Measurements from ENCODE around the gene CFL2.

DNA sequence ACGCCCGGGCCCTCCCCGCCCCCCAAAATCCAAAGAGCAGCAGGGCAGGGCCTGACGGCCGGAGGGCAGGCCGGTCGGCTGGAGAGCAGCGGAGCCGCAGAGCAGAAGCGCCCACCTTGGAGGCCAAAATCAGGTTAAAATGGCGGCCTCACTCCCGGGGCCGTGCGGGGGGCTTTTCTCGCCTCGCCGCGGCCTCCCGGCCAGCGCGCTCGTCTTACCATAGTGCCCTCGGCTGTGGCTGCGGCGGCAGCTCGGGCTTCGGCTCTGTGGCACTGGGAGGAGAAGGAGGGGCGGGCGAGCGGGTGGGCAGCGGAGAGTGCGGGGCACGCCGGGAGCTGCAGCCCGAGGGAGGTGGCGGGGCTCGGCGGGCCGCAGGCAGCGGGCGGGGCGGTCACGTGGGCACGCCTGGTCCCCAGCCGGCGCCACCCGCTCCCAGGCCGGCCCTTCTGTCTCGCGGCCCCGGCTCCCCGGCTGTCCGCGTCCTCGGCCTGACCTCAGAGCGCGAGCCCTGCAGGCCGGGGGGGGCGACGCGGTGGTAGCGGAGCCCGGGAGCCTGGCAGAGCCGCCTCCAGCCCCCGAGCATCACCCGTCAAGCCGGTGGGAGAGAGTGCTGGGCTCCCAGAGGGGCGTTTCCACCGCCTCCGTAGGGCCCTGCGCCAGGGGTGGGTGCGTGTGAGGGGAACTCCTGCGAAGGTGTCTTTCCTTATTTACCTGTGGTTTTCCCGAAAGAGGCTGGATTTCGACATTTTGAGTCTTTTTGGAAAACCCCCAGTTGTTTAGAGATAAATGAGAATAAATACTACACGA is at the start of gene CFL2:
- TF ChIP-seq CTCF (IDR thresholded peaks at IDR 0.05): peak in 1 of 4 experiments; percentile 10
- no peak for TF ChIP-seq POLR2AphosphoS5 (IDR thresholded peaks at IDR 0.05)
- TF ChIP-seq POLR2A (IDR thresholded peaks at IDR 0.05): peak; percentile 64
